Small intestine (tissue), 7 donors: Measurements from ENCODE around the gene TMCC2. TPM values are rescaled to one million over a fixed set of nuclear protein-coding genes. Genes with fewer than 3 reads are reported as not detected.

Experiments
- DNase-seq, 2 donors: peaks; one replicate each; pipeline versions ENCODE4 v3.0.0 to v3.0.0-alpha.2; 2013
- FAIRE-seq: peaks from 2 replicates; lab custom pipeline; 2012; peaks lifted over from hg19 to GRCh38; lab: Jason Lieb, UNC
- H3K27ac ChIP-seq, 3 donors: one replicate each; pipeline ENCODE4 v1.5.1; 2013; ENCODE audit warnings: low read length in 2 of 3, mild to moderate bottlenecking in 2 of 3, control low read depth in 1 of 3, inconsistent platforms in 1 of 3, low read depth in 1 of 3, moderate library complexity in 1 of 3
- H3K27me3 ChIP-seq, 3 donors: one replicate each; pipeline ENCODE4 v1.6.1; 2013; ENCODE audit warnings: low read length in 3 of 3, inconsistent platforms in 1 of 3; ENCODE audit not compliant: control insufficient read depth in 3 of 3, insufficient read depth in 3 of 3
- H3K36me3 ChIP-seq, 3 donors: one replicate each; pipeline ENCODE4 v1.6.1; 2013; ENCODE audit warnings: low read length in 3 of 3, inconsistent platforms in 1 of 3, low read depth in 1 of 3, mild to moderate bottlenecking in 1 of 3, moderate library complexity in 1 of 3; ENCODE audit not compliant: control insufficient read depth in 3 of 3, insufficient read depth in 2 of 3
- H3K4me1 ChIP-seq, 3 donors: one replicate each; pipeline ENCODE4 v1.6.1; 2013; ENCODE audit warnings: low read length in 2 of 3, inconsistent platforms in 1 of 3, low read depth in 1 of 3, mild to moderate bottlenecking in 1 of 3, moderate library complexity in 1 of 3; ENCODE audit not compliant: control insufficient read depth in 3 of 3, insufficient read depth in 2 of 3
- H3K4me3 ChIP-seq, 3 donors: one replicate each; pipeline ENCODE4 v1.5.1; 2013; ENCODE audit warnings: low read length in 3 of 3, control low read depth in 1 of 3, inconsistent platforms in 1 of 3, low read depth in 1 of 3, mild to moderate bottlenecking in 1 of 3, moderate library complexity in 1 of 3
- H3K9me3 ChIP-seq, 2 donors: one replicate each; pipeline ENCODE4 v1.6.1; 2013; ENCODE audit warnings: low read depth in 1 of 2, low read length in 1 of 2; ENCODE audit not compliant: control insufficient read depth in 2 of 2, insufficient read depth in 1 of 2
- WGBS, 3 donors: extraction: QIAGEN DNeasy Blood & Tissue Kit; methylation state at CpG; one replicate each; pipeline ENCODE4 v1.1.7; 2013; 5-methylcytosine and 5-hydroxymethylcytosine counted together
- polyA plus RNA-seq, 4 donors: library from polyadenylated mRNA; stranded (reverse) in 3 of 4; unstranded in 1 of 4; fragments of 200-250 nt in 3 of 4; fragments of 120-200 nt in 1 of 4; gene quantifications; one replicate each; pipeline versions ENCODE4 v1.2.1 to v1.2.3, GENCODE V29; 2013
- donor health status: healthy with polysubstance abuse.
- donor health status: control.
- donor health status: control.
- donor health status: Bipolar disorder and iron deficiency.
- donor health status: healthy.

Gene TMCC2
- polyA plus RNA-seq, 4 donors: 0.54 to 1.7 (median 0.96) TPM

DNA sequence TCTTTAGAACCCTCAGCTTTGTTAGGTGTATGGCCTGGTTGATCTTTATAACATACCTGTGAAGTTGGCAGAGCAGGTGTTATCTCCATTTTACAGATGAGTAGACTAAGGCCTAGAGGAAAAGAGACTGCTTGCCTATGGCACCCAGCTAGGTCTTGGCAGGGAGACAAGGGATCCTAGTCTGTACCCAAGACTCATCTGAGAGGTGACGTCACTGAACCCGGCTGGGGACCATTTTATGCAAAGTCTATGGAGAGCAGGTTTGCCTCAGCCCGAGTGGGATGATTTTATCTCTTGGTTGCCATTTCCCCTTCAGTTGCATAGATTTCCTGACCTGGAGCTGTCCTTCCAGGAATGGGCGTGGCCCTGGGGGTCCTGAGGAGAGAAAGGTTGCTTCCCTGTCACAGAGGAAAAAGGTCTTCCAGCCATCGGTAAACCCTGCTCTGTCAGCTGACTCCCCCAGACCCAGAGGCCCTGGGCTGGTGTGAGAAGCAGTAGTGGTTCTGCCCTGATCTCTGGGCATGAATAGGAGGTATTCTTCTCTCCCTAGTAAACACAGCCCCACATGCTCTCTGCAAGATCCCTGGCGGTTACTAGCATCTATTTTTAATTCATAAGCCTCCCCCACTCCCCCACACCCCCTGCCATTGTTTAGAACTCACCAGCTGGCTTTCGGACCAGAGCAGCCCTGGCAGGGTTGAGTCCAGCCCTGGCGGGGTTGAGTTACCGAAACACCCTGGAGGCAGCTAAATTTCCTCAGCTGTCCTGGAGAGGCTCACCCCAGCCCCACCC lies 19.6 kb downstream of the TMCC2 start:
- H3K27me3 ChIP-seq: no peaks in the 10 kb centered on the region
- H3K9me3 ChIP-seq: no peaks in the 10 kb centered on the region
- no peak for DNase-seq
- H3K4me3 ChIP-seq: no peak overlapping the region
- H3K27ac ChIP-seq: no peak overlapping the region
- WGBS, 3 donors: 50 to 77% (median 69%) methylated on average over 9 of the region's 9 CpGs
- no peaks in the 10 kb centered on the region for H3K36me3 ChIP-seq
- FAIRE-seq: no peak
- H3K4me1 ChIP-seq: peaks cover 0 to 27% (median 7%) of the 10 kb centered on the region in 3 donors

DNA sequence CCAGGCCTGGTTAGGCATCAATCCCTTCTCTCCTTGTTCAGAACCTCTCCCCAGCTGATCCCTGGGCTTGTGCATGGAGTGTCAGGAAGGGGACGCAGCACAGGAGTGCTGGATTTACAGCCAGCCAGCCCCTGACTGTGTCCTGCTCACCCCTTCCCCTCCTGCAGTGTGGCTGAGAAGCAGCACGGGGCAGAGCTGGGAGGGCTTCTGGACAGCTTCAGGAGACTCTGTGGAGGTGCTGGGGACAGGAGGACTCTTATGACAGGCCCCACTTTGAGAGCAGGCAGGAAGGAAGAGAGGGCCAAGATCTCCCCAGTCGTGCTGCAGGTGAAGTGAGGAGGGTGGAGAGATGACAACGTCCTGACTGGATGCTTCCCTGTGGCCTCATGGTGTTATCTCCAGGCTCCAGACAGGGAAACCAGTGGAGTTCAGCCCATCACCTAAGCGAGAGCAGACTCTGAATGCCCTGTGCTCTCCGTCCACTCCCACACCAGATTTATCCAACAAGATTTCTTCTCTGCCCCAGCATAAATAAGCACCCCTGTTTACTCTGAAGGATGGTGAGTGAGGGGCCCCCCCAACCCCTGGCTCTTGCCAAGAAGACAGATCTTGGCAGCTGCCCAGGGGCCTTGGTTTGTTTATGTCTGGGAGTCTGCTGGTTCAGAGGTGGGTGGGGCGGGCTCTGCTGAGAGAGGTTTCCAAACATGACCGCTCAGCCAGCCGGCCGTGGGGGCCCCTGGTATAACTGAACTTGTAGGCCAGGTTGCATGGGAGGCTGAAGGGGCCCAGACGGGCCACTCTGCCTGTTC lies 21.3 kb downstream of the TMCC2 start:
- Histone ChIP-seq H3K27me3 (no peaks in the 10 kb centered on the region), H3K4me1 (peaks cover 0 to 27% (median 7%) of the 10 kb centered on the region in 3 donors), H3K36me3 (no peaks in the 10 kb centered on the region), H3K4me3 (no peak overlapping the region), H3K9me3 (no peaks in the 10 kb centered on the region), H3K27ac (peak overlapping the region in 1 of 3 donors; percentile 31)
- 17 to 30% (median 29%) methylated on average over 11 of the region's 11 CpGs for WGBS, 3 donors
- DNase-seq (peak in 1 of 2 donors; percentile 48), FAIRE-seq (no peak)

DNA sequence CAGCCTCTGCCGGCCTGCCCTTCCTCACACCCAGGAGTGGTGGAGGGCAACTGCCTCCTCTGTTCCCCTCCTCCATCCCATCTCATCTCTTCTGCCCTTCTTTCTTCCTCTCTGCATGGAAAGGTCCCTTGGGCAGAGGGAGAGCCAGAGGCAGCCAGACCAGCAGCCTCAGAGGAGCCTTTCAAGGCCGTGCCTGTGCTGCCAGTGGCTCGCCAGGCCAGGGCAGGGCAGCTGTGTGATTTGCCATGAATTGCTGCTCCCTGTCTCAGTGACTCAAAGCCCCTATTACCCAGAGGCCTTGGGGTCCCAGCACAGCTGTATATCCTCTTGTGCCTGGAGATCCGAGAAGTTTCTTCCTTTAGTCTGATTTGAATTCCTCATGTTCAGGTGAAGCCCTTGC lies 21.9 kb downstream of the TMCC2 start:
- H3K36me3 ChIP-seq: no peaks in the 10 kb centered on the region
- H3K4me3 ChIP-seq: no peak overlapping the region
- H3K27me3 ChIP-seq: no peaks in the 10 kb centered on the region
- no peak for DNase-seq
- no peaks in the 10 kb centered on the region for H3K9me3 ChIP-seq
- H3K27ac ChIP-seq: peak overlapping the region in 1 of 3 donors; percentile 31
- 35 to 58% (median 46%) methylated on average over 4 of the region's 4 CpGs for WGBS, 3 donors
- H3K4me1 ChIP-seq: peaks cover 0 to 27% (median 7%) of the 10 kb centered on the region in 3 donors
- no peak for FAIRE-seq

DNA sequence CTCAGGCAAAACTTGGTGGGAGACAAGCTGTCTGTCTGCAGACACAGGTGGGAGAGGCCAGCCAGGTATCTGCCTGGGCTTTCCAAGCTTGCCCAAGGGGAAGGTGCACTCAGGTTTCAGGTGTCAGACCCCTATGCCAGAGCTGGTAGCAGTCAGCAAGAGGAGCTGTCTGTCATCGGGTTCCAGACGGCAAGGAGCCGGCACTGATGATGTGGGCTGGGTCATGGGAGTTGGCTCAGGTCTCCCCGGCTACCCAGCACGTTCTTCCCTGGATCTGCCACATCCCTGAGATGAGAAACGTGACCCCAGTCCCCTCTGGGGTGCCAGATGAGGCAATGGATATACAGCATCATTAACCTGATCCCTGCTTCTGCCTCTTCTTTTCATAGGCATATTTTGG lies 23.0 kb downstream of the TMCC2 start:
- Histone ChIP-seq H3K36me3 (no peaks in the 10 kb centered on the region), H3K9me3 (no peaks in the 10 kb centered on the region), H3K27ac (no peak overlapping the region), H3K27me3 (no peaks in the 10 kb centered on the region), H3K4me3 (no peak overlapping the region), H3K4me1 (peaks cover 0 to 27% (median 7%) of the 10 kb centered on the region in 3 donors)
- DNase-seq (no peak), FAIRE-seq (no peak)
- 59 to 69% (median 65%) methylated on average over 6 of the region's 6 CpGs for WGBS, 3 donors

DNA sequence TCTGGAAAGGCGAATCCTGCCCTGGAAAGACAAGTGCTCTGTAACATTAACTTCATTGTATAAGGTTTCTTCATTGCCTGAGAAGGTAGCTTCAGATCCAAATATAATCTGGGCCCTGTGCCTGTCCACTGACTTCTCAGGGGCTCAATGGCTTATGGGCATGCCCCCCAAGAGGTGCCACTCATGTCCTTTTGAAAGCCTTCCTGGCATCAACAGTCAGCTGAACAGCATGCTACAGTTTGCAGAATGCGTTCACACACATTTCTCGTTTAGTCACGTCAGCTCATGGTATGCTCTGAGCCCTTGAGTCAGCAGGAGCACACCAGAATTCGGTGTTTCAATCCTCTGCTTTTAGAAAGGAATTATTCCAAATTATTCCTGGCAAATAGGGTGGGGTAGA lies 23.8 kb downstream of the TMCC2 start:
- Histone ChIP-seq H3K4me3 (no peak overlapping the region), H3K27me3 (no peaks in the 10 kb centered on the region), H3K9me3 (no peaks in the 10 kb centered on the region), H3K4me1 (peaks cover 0 to 26% (median 7%) of the 10 kb centered on the region in 3 donors), H3K27ac (no peak overlapping the region), H3K36me3 (no peaks in the 10 kb centered on the region)
- DNase-seq: no peak
- 71 to 87% (median 84%) methylated on average over 5 of the region's 5 CpGs for WGBS, 3 donors
- no peak for FAIRE-seq

DNA sequence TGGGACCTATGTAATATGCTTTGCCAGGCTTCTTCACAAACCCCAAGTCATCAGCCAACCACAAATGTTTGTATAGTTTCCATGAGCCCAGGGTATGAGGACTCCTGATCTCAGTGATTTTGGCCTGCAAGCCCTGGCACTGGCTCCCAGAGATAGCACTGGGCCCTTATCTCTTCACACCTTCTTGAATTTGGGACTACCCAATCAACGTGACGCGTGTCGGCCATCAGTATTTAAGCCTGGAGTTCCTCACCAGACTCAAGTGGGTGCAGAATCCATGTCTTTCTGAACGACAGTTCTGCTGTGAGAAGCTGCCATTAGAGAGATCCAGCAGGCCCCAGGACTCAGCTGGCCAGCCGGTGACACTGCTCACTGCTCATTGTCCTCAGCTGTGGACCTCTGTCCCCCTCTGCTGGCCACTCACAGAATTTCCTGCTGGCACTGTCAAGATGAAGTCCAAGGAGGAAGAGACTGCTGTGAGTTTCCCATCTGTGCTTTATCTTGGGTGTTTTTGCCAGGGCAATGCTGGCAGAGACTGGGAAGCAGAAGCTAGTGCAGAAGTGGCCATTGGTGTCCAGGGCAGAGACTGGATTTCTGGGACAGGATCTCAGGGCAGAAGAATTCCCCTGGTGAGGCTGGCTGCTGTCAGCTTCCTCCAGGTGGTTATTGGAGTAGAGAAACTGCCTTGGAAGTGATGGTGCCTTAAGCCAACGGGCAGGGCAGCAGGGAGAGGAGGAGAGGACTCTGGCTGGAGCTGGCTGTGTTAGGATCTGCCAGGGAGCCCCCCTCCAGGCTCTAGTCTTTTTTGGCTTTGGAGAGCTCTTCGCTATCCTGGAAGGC lies 28.4 kb downstream of the TMCC2 start:
- DNase-seq (peak; percentile 89 to 91), FAIRE-seq (no peak)
- no peaks in the 10 kb centered on the region for H3K27me3 ChIP-seq
- H3K4me1 ChIP-seq: peaks cover 0 to 2% (median 0%) of the 10 kb centered on the region in 3 donors
- H3K36me3 ChIP-seq: no peaks in the 10 kb centered on the region
- no peak overlapping the region for H3K27ac ChIP-seq
- whole genome bisulfite sequencing, 3 donors: 32 to 36% (median 32%) methylated on average over 8 of the region's 8 CpGs
- H3K4me3 ChIP-seq: no peak overlapping the region
- H3K9me3 ChIP-seq: no peaks in the 10 kb centered on the region

DNA sequence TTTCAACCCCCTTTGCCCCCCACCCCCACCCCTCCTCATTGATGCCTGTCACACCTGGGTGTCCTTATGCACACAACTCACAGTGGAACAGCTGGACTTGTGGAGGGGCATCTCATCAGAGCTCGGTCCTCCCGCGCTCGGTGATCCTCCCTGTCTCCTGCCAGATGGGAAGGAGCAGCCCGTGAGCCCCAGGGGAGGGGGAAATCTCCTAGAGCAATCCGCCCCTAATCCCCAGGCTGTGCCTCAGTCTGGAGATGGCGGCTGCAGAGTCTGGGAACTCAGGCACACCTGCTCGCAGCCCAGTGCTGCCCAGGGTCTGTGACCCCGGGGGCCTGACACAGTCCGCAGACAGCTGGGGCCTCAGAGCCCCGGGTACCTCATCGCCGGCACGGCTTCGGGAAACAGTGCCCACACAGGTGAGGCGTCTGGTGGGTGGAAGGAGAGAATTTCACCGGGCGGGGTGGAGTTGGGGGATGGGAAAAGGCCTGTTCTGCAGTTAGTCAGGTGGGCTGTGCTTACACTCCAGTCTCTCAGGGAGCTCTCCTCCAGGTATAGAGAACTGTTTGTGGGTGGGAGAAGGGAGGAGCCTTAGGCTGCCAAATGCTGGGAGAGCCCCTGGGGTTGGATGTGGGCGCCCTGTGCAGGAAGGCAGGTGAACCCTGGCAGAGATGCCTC lies 29.3 kb downstream of the TMCC2 start:
- Histone ChIP-seq H3K9me3 (no peaks in the 10 kb centered on the region), H3K36me3 (no peaks in the 10 kb centered on the region), H3K27ac (no peak overlapping the region), H3K4me1 (peaks cover 0 to 4% (median 0%) of the 10 kb centered on the region in 3 donors), H3K27me3 (no peaks in the 10 kb centered on the region), H3K4me3 (no peak overlapping the region)
- FAIRE-seq (no peak), DNase-seq (no peak)
- 85 to 90% (median 87%) methylated on average over 19 of the region's 19 CpGs for WGBS, 3 donors
